HepG2 (cell line): ENCODE measurements around the gene DEFB112. TPM values are rescaled to one million over a fixed set of nuclear protein-coding genes. Genes with fewer than 3 reads are reported as not detected.

Experiments used
- ETV5 ChIP-seq: IDR thresholded peaks from 2 replicates; pipeline ENCODE4 v1.6.1; 2018; ENCODE audit warnings: missing biosample characterization, missing genetic modification reagents, inconsistent platforms, borderline replicate concordance
- GATA4 ChIP-seq: sonication (generic); IDR thresholded peaks from 2 replicates; pipeline ENCODE4 v1.6.1; 2016; ENCODE audit warnings: antibody characterized with exemption, low read depth, borderline replicate concordance
- NKX3-1 ChIP-seq: sonication (generic); formaldehyde crosslinking; IDR thresholded peaks from 2 replicates; pipeline ENCODE4 v1.5.0; 2020; ENCODE audit warnings: missing genetic modification reagents
- NR2F2 ChIP-seq: IDR thresholded peaks from 2 replicates; pipeline ENCODE4 v1.6.1; 2012; ENCODE audit warnings: low read depth, inconsistent platforms, borderline replicate concordance
- SMYD3 ChIP-seq: sonication (generic); formaldehyde crosslinking; IDR thresholded peaks from 2 replicates; pipeline ENCODE4 v1.8.1; 2023; ENCODE audit warnings: mild to moderate bottlenecking, missing genetic modification reagents
- SOX13 ChIP-seq, 3 experiments: fragments of 450-650 bp in 1 of 3; sonication (generic) in 1 of 3; formaldehyde crosslinking in 1 of 3; IDR thresholded peaks in 2 of 3; conservative IDR thresholded peaks in 1 of 3; 2 replicates each; pipeline versions ENCODE4 v1.5.0 to v1.6.1; 2016 to 2020; ENCODE audit warnings: antibody characterized with exemption in 1 of 3, mild to moderate bottlenecking in 1 of 3, missing compliant biosample characterization in 1 of 3, missing genetic modification reagents in 1 of 3, moderate library complexity in 1 of 3
- SSRP1 ChIP-seq: IDR thresholded peaks from 2 replicates; pipeline ENCODE4 v1.6.1; 2016; ENCODE audit warnings: control low read depth
- TP53 ChIP-seq: sonication (generic); formaldehyde crosslinking; conservative IDR thresholded peaks from 2 replicates; pipeline ENCODE4 v1.4.0; 2020; ENCODE audit warnings: missing genetic modification reagents
- YEATS4 ChIP-seq: sonication (generic); formaldehyde crosslinking; IDR thresholded peaks from 2 replicates; pipeline ENCODE4 v1.4.0; 2020; ENCODE audit warnings: missing genetic modification reagents, borderline replicate concordance
- ZBTB1 ChIP-seq: sonication (generic); formaldehyde crosslinking; IDR thresholded peaks from 2 replicates; pipeline ENCODE4 v1.4.0; 2020; ENCODE audit warnings: missing genetic modification reagents, borderline replicate concordance
- ZBTB8A ChIP-seq: sonication (generic); formaldehyde crosslinking; IDR thresholded peaks from 2 replicates; pipeline ENCODE4 v1.4.0; 2020; ENCODE audit warnings: mild to moderate bottlenecking, low read depth, missing genetic modification reagents, borderline replicate concordance
- ZMYM2 ChIP-seq: sonication (generic); formaldehyde crosslinking; IDR thresholded peaks from 2 replicates; pipeline ENCODE4 v1.8.0; 2022; ENCODE audit warnings: mild to moderate bottlenecking, missing genetic modification reagents
- ZNF598 ChIP-seq: sonication (generic); formaldehyde crosslinking; IDR thresholded peaks from 2 replicates; pipeline ENCODE4 v1.5.1; 2020; ENCODE audit warnings: mild to moderate bottlenecking, missing genetic modification reagents, borderline replicate concordance
- ZNF605 ChIP-seq: sonication (generic); formaldehyde crosslinking; IDR thresholded peaks from 2 replicates; pipeline ENCODE4 v1.8.0; 2022; ENCODE audit warnings: mild to moderate bottlenecking, missing genetic modification reagents
- ZNF7 ChIP-seq: IDR thresholded peaks from 2 replicates; pipeline ENCODE4 v1.6.1; 2016; ENCODE audit warnings: missing biosample characterization, missing genetic modification reagents
- ZNF737 ChIP-seq: sonication (generic); formaldehyde crosslinking; IDR thresholded peaks from 2 replicates; pipeline ENCODE4 v1.5.0; 2020; ENCODE audit warnings: missing genetic modification reagents, mild to moderate bottlenecking, borderline replicate concordance
- ZNF879 ChIP-seq: sonication (generic); formaldehyde crosslinking; IDR thresholded peaks from 2 replicates; pipeline ENCODE4 v1.8.1; 2023; ENCODE audit warnings: missing genetic modification reagents
- polyA plus RNA-seq, 8 experiments: library from polyadenylated mRNA; depleted of rRNA in 3 of 8; stranded (reverse) in 7 of 8; unstranded in 1 of 8; fragments of >200 nt; fragmentation: Illumina TruSeq in 4 of 8; extraction: Trizol in 4 of 8; gene quantifications; 2 replicates each; pipeline versions ENCODE4 v1.2.1 to v1.2.3, GENCODE V29; 2011 to 2016; ENCODE audit warnings: low read depth in 4 of 8, missing spikeins in 1 of 8, mixed read lengths in 1 of 8; ENCODE audit not compliant: insufficient read depth in 1 of 8
- total RNA-seq, 5 experiments: library from RNA; depleted of rRNA; stranded (reverse); fragments of >200 nt; fragmentation: Illumina TruSeq; extraction: Trizol; gene quantifications; 2 replicates each; pipeline ENCODE4 v1.2.3, GENCODE V29; 2016; ENCODE audit warnings: low read depth in 1 of 5
- TF ChIP-seq, protein P1 (sequence below): sonication (generic); formaldehyde crosslinking; IDR thresholded peaks from 2 replicates; pipeline ENCODE4 v1.4.0; 2020; ENCODE audit warnings: missing genetic modification reagents
- TF ChIP-seq, protein P2 (sequence below): sonication (generic); formaldehyde crosslinking; IDR thresholded peaks from 2 replicates; pipeline ENCODE4 v1.5.0; 2020; ENCODE audit warnings: mild to moderate bottlenecking, missing genetic modification reagents
- TF ChIP-seq, protein P3 (sequence below): sonication (generic); formaldehyde crosslinking; IDR thresholded peaks from 2 replicates; pipeline ENCODE4 v1.8.1; 2022; ENCODE audit warnings: low read depth, mild to moderate bottlenecking, missing genetic modification reagents

Gene DEFB112
- total and polyA plus RNA-seq, 2 of the 13 experiments (the other 11 are each of a cell fraction or from before 2014, with no cell fraction given), result not detected

DNA sequence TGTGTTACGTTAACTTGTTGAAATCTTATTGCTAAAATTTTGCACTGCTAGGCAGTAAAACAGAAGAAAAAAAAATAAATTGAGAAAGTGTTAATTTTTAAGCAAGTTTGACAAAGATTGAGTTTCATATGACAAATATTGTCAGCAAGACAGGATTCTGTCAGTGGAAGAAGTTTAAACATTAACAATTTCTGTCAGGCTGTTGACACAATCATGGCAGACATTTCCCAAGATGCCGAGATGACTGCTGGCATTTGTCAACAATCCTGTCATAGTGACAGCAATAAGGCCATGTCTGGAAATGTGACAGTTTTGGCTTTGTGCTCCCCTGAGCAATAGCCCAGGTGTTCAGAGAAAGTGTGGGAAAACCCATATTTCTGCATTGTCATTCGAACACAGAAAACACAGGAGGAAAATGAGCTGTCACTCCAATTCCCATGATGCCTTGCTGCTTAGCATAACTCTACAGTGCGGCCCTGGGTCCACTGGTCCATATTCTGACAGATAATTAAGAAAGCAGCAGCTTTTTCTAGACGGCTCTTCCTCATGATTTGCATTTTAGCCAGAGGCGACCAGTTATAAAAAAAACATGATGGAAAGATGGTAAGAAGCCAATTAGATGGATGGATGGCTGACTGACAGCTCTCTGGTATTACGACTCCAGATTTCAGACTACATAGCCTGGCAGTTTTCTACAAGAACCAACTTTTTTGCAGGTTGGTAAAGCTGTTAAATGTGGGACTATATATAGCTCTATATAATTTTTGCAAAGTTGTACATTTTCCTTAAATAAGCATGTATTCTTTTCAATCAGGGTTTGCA lies 43.6 kb upstream of the DEFB112 start (continued):
- no peak for TF ChIP-seq SMYD3
- TF ChIP-seq ETV5 (CRISPR knock-in tag), result peak; percentile 59; the same call in 1 of the 2 replicates
- TF ChIP-seq, protein P1, sequence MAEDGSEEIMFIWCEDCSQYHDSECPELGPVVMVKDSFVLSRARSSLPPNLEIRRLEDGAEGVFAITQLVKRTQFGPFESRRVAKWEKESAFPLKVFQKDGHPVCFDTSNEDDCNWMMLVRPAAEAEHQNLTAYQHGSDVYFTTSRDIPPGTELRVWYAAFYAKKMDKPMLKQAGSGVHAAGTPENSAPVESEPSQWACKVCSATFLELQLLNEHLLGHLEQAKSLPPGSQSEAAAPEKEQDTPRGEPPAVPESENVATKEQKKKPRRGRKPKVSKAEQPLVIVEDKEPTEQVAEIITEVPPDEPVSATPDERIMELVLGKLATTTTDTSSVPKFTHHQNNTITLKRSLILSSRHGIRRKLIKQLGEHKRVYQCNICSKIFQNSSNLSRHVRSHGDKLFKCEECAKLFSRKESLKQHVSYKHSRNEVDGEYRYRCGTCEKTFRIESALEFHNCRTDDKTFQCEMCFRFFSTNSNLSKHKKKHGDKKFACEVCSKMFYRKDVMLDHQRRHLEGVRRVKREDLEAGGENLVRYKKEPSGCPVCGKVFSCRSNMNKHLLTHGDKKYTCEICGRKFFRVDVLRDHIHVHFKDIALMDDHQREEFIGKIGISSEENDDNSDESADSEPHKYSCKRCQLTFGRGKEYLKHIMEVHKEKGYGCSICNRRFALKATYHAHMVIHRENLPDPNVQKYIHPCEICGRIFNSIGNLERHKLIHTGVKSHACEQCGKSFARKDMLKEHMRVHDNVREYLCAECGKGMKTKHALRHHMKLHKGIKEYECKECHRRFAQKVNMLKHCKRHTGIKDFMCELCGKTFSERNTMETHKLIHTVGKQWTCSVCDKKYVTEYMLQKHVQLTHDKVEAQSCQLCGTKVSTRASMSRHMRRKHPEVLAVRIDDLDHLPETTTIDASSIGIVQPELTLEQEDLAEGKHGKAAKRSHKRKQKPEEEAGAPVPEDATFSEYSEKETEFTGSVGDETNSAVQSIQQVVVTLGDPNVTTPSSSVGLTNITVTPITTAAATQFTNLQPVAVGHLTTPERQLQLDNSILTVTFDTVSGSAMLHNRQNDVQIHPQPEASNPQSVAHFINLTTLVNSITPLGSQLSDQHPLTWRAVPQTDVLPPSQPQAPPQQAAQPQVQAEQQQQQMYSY (CRISPR knock-in tag), result 0 out of 2 replicates have a peak, but pooled peaks have one; percentile 15
- TF ChIP-seq YEATS4 (CRISPR knock-in tag), result peak; percentile 15
- no peak for TF ChIP-seq ZBTB8A (CRISPR knock-in tag)
- TF ChIP-seq ZNF598 (CRISPR knock-in tag), result no peak
- TF ChIP-seq ZNF737 (CRISPR knock-in tag), result no peak
- TF ChIP-seq SSRP1 (CRISPR knock-in tag), result no peak
- TF ChIP-seq ZMYM2 (CRISPR knock-in tag), result no peak
- TF ChIP-seq, protein P2, sequence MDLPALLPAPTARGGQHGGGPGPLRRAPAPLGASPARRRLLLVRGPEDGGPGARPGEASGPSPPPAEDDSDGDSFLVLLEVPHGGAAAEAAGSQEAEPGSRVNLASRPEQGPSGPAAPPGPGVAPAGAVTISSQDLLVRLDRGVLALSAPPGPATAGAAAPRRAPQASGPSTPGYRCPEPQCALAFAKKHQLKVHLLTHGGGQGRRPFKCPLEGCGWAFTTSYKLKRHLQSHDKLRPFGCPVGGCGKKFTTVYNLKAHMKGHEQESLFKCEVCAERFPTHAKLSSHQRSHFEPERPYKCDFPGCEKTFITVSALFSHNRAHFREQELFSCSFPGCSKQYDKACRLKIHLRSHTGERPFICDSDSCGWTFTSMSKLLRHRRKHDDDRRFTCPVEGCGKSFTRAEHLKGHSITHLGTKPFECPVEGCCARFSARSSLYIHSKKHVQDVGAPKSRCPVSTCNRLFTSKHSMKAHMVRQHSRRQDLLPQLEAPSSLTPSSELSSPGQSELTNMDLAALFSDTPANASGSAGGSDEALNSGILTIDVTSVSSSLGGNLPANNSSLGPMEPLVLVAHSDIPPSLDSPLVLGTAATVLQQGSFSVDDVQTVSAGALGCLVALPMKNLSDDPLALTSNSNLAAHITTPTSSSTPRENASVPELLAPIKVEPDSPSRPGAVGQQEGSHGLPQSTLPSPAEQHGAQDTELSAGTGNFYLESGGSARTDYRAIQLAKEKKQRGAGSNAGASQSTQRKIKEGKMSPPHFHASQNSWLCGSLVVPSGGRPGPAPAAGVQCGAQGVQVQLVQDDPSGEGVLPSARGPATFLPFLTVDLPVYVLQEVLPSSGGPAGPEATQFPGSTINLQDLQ (CRISPR knock-in tag), result no peak
- TF ChIP-seq NKX3-1 (CRISPR knock-in tag), result no peak
- TF ChIP-seq GATA4, result peak; percentile 79; the same call in 1 of the 2 replicates
- peak; percentile 76 for TF ChIP-seq SOX13 (IDR thresholded peaks at IDR 0.05)
- TF ChIP-seq SOX13 (CRISPR knock-in tag; conservative IDR thresholded peaks at IDR 0.05 in 1 of 2, IDR thresholded peaks at IDR 0.05 in 1 of 2), result peak in 1 of 2 experiments; percentile 97; a peak in 2 of 4 replicates
- TF ChIP-seq, protein P3, sequence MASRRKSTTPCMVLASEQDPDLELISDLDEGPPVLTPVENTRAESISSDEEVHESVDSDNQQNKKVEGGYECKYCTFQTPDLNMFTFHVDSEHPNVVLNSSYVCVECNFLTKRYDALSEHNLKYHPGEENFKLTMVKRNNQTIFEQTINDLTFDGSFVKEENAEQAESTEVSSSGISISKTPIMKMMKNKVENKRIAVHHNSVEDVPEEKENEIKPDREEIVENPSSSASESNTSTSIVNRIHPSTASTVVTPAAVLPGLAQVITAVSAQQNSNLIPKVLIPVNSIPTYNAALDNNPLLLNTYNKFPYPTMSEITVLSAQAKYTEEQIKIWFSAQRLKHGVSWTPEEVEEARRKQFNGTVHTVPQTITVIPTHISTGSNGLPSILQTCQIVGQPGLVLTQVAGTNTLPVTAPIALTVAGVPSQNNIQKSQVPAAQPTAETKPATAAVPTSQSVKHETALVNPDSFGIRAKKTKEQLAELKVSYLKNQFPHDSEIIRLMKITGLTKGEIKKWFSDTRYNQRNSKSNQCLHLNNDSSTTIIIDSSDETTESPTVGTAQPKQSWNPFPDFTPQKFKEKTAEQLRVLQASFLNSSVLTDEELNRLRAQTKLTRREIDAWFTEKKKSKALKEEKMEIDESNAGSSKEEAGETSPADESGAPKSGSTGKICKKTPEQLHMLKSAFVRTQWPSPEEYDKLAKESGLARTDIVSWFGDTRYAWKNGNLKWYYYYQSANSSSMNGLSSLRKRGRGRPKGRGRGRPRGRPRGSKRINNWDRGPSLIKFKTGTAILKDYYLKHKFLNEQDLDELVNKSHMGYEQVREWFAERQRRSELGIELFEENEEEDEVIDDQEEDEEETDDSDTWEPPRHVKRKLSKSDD (CRISPR knock-in tag), result peak; percentile 63
- no peak for TF ChIP-seq ZNF605 (CRISPR knock-in tag)
- no peak for TF ChIP-seq ZNF7
- peak; percentile 59; the same call in 1 of the 2 replicates for TF ChIP-seq NR2F2
- TF ChIP-seq TP53 (CRISPR knock-in tag), result no peak
- TF ChIP-seq ZNF879 (CRISPR knock-in tag), result no peak
- no peak; the same call in 1 of the 2 replicates for TF ChIP-seq ZBTB1 (CRISPR knock-in tag)
